Measurements from ENCODE around the gene ZC3H12A. TPM values are rescaled to one million over a fixed set of nuclear protein-coding genes. Genes with fewer than 3 reads are reported as not detected.
"Not testable (repeated sequence)": the region's sequence is repeated elsewhere in the genome, so short reads cannot be mapped to it uniquely, and the experiment has no call there.

The ZC3H12A gene
- total RNA-seq, 1 experiment from 2014 or later, result 9.4 TPM

- CTCF ChIA-PET; in situ Hi-C loops (cut with HindIII; ENCODE audit: low pct_unique_long_range_greater_than_20kb, low sequenced_read_pairs); H3K27me3 ChIP-seq (ENCODE audit: control insufficient read depth, insufficient read depth, low read length); intact Hi-C loops (cut with micrococcal nuclease; ENCODE audit: unreplicated experiment); DNase-seq (ENCODE audit: low read depth, low spot score); H3K4me1 ChIP-seq (ENCODE audit: control insufficient read depth, insufficient read depth, low read length); H3K4me3 ChIP-seq (ENCODE audit: low read depth in 2 of 2, low read length in 2 of 2); H3K36me3 ChIP-seq (ENCODE audit: control insufficient read depth, insufficient read depth, low read length); H3K27ac ChIP-seq (ENCODE audit: low read length); BruUV-seq (replicated peaks); ATAC-seq; H3K9me3 ChIP-seq (ENCODE audit: control insufficient read depth, insufficient read depth, low read depth, low read length): not testable (repeated sequence)
- POLR2A ChIA-PET, result interaction anchor here (0.8 kb wide), 1 partner anchor 15 kb away, joined by 3 read pairs; no protein-coding TSS in a partner anchor
These were observed 44.5 kb downstream of the ZC3H12A start for GRCh38 chr1:37518929-37519328.

GRCh38 chr1:37519613-37520012, 45.2 kb downstream of the ZC3H12A start:
- no peak for ATAC-seq
- intact Hi-C loops (cut with micrococcal nuclease; ENCODE audit: unreplicated experiment) (no loop called here), in situ Hi-C loops (cut with HindIII; ENCODE audit: low pct_unique_long_range_greater_than_20kb, low sequenced_read_pairs) (no loop called here)
- H3K9me3 ChIP-seq (ENCODE audit: control insufficient read depth, insufficient read depth, low read depth, low read length), result no peaks in the 10 kb centered on the region
- no peak for DNase-seq (ENCODE audit: low read depth, low spot score)
- no peak overlapping the region for H3K4me3 ChIP-seq (ENCODE audit: low read depth in 2 of 2, low read length in 2 of 2)
- no TSS peak for BruUV-seq (replicated peaks)
- TF ChIP-seq TCF7L2 (IDR thresholded peaks at IDR 0.05; ENCODE audit: low read depth, low read length) (no peak), CTCF (IDR thresholded peaks at IDR 0.05) (no peak), POLR2AphosphoS5 (IDR thresholded peaks at IDR 0.05; ENCODE audit: low read depth, low read length) (no peak), REST (IDR thresholded peaks at IDR 0.05; ENCODE audit: insufficient read depth in 1 of 2, low read depth in 2 of 2, low read length in 1 of 2) (no peak), SIN3A (IDR thresholded peaks at IDR 0.05; ENCODE audit: borderline replicate concordance, insufficient read depth, low read depth, low read length) (no peak)
- ChIA-PET CTCF (interaction anchor here (0.6 kb wide), 1 partner anchor 12 kb away, joined by 4 read pairs; no protein-coding TSS in a partner anchor), POLR2A (no interaction called here)
- peaks cover 6% of the 10 kb centered on the region for H3K4me1 ChIP-seq (ENCODE audit: control insufficient read depth, insufficient read depth, low read length)
- H3K27ac ChIP-seq (ENCODE audit: low read length), result no peak overlapping the region
- no peaks in the 10 kb centered on the region for H3K27me3 ChIP-seq (ENCODE audit: control insufficient read depth, insufficient read depth, low read length)
- H3K36me3 ChIP-seq (ENCODE audit: control insufficient read depth, insufficient read depth, low read length), result no peaks in the 10 kb centered on the region

- intact Hi-C loops (cut with micrococcal nuclease; ENCODE audit: unreplicated experiment); DNase-seq (ENCODE audit: low read depth, low spot score); H3K4me1 ChIP-seq (ENCODE audit: control insufficient read depth, insufficient read depth, low read length); H3K27ac ChIP-seq (ENCODE audit: low read length); in situ Hi-C loops (cut with HindIII; ENCODE audit: low pct_unique_long_range_greater_than_20kb, low sequenced_read_pairs); H3K4me3 ChIP-seq (ENCODE audit: low read depth in 2 of 2, low read length in 2 of 2); H3K27me3 ChIP-seq (ENCODE audit: control insufficient read depth, insufficient read depth, low read length); H3K9me3 ChIP-seq (ENCODE audit: control insufficient read depth, insufficient read depth, low read depth, low read length); H3K36me3 ChIP-seq (ENCODE audit: control insufficient read depth, insufficient read depth, low read length); CTCF ChIA-PET; ATAC-seq; BruUV-seq (replicated peaks): not testable (repeated sequence)
- POLR2A ChIA-PET, result interaction anchor here (0.7 kb wide), 1 partner anchor 82 kb away, joined by 9 read pairs; no protein-coding TSS in a partner anchor
These were observed 55.5 kb downstream of the ZC3H12A start for GRCh38 chr1:37529888-37530287.

GRCh38 chr1:37532418-37533156, 58.2 kb downstream of the ZC3H12A start:
- H3K27me3 ChIP-seq (ENCODE audit: control insufficient read depth, insufficient read depth, low read length); H3K4me3 ChIP-seq (ENCODE audit: low read depth in 2 of 2, low read length in 2 of 2); ATAC-seq; BruUV-seq (replicated peaks); H3K4me1 ChIP-seq (ENCODE audit: control insufficient read depth, insufficient read depth, low read length); intact Hi-C loops (cut with micrococcal nuclease; ENCODE audit: unreplicated experiment); H3K36me3 ChIP-seq (ENCODE audit: control insufficient read depth, insufficient read depth, low read length); in situ Hi-C loops (cut with HindIII; ENCODE audit: low pct_unique_long_range_greater_than_20kb, low sequenced_read_pairs); H3K9me3 ChIP-seq (ENCODE audit: control insufficient read depth, insufficient read depth, low read depth, low read length); DNase-seq (ENCODE audit: low read depth, low spot score); H3K27ac ChIP-seq (ENCODE audit: low read length): not testable (repeated sequence)
- POLR2A ChIA-PET, result interaction anchor here (0.6 kb wide), 1 partner anchor 21 kb away, joined by 5 read pairs; no protein-coding TSS in a partner anchor
- CTCF ChIA-PET, result interaction anchor here (0.6 kb wide), 1 partner anchor 662 kb away, joined by 9 read pairs; no protein-coding TSS in a partner anchor

All from Panc1 (cell line).